Tongue (tissue), 2 donors: ENCODE data around the gene EDNRB. TPM values are rescaled to one million over a fixed set of nuclear protein-coding genes. Genes with fewer than 3 reads are reported as not detected.
"Not testable (repeated sequence)": the region's sequence is repeated elsewhere in the genome, so short reads cannot be mapped to it uniquely, and the experiment has no call there.

Experiments
- DNase-seq: peaks from one replicate; pipeline ENCODE4 v3.0.0-alpha.2; 2015
- total RNA-seq: library from RNA; depleted of rRNA; stranded (reverse); fragments of >200 nt; gene quantifications from one replicate; pipeline ENCODE4 v1.2.3, GENCODE V29; 2014

EDNRB gene
- total RNA-seq, 1 donor from 2014 or later = 39.4 TPM

- peak; percentile 23 for DNase-seq
Measured at GRCh38 chr13:77896536-77896935, 22.1 kb downstream of the EDNRB start.

DNA sequence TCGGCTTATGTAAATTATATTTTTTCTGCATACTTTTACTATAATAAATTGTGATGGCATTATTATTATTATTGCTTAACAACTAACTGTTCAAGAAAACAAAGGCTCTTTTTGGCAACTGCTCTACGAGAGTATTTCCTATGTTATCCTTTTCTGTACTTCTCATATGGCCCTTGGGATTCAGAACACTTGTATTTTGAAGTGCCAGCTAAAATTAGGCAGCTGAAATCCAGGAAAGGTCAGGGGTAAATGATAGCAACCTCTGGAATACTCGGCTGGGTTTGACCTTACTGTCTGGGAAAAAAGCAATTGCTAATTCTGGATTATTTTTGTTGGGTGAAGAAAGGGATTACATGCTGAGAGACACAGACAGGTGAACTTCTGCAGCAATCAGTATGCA, 23.9 kb downstream of the EDNRB start:
- DNase-seq = no peak

GRCh38 chr13:77893066-77893465, 25.6 kb downstream of the EDNRB start:
- no peak for DNase-seq

DNA sequence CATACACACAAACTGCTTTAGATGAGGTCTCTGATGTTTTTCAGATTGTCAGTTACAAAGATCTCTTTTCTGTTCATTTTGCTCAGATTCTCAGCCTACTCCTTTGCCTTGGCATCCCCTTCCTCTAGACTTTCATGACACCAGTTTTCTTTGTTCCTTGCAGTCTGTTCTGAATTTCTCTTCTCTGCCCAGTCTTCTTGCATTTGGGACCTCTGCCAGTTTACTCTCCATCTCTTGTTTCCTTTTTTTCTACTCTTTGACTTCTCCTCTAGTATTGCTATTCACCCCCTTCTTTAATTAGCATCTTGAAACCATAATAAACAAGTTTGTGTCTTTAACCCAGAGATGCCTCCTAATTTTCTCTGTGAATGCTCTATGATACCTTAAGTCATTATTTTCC, 26.1 kb downstream of the EDNRB start:
- no peak for DNase-seq

GRCh38 chr13:77891486-77891885, 27.1 kb downstream of the EDNRB start:
- DNase-seq = no peak

GRCh38 chr13:77891041-77891440, 27.6 kb downstream of the EDNRB start:
- DNase-seq = no peak

- no peak for DNase-seq
Measured at GRCh38 chr13:77883328-77883727, 35.3 kb downstream of the EDNRB start.

DNA sequence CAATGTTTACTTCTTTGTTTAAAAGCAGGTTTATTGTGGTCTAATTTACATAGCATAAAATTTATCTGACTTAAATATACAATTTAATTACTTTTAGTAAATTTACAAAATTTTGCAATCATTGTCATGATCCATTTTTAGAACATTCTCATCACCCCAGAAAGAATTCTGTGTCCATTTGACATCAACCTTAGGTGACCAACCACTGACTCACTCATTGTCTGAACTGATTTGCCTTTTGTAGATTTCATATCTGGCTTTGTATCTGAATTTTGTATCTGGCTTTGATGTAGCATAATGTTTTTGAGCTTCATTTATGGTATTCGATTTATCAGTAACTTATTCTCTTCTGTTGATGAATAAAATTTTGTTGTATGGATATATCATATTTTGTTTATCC, 40.4 kb downstream of the EDNRB start:
- no peak for DNase-seq

DNA sequence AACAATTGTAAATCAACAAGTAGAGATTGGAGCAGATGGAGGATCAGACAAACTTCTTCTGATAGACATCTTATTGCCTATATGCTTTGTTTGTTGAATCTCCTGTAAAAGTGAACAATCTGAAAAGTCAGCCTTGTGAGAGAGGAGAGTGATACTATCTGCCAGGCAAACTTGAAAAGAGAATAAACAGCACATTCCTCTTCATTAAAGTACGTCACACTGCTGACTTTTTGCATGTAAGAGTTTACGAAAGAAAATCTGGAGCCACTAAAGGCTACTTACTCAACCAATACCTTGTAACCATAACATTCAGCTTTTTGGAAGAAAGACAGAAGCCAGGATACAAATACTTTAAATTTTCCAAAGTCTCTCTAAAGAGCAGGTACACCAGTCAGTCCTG, 42.5 kb downstream of the EDNRB start:
- DNase-seq = peak; percentile 22

GRCh38 chr13:77874406-77874805, 44.2 kb downstream of the EDNRB start:
- DNase-seq = no peak

DNA sequence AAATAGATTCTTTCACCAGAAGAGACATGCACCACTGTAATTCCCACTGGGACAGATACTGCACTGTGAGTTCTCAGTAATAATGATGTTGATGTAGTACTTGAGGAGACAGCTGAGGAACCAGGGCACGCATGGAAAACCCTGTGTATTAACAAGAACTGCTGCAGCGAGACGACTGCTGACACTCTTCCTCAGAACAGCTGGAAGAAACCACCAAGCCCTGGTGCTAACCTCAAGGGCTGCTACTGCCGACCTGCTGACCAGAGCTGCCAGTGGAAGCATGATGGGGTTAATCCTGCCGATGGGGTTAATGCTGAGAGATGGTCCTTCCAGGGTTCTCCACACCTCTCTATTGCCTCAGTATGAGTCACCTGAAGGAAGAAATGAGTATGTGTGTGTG, 45.6 kb downstream of the EDNRB start:
- DNase-seq = no peak

DNA sequence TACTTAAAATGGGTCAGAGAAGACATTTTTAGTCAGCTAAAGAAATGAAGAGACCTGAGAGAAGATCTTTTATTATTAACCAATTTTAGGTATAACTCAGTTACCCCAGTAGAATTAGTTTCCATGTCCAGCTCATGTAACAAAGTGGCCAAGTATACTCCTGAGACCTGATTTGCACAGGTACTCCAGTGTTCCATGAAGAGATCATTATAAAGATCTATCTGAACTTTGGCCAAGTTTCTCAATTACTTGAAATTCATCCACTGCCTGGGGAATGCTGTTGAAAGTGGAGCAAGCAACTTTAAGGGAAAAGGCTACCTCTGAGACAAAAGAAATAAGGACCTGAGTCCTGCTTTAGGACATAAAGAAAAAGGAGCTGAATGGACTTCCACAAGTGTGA, 47.0 kb downstream of the EDNRB start:
- DNase-seq = no peak

- no peak for DNase-seq
Measured at GRCh38 chr13:77868717-77869116, 49.9 kb downstream of the EDNRB start.

- no peak for DNase-seq
Measured at GRCh38 chr13:77866971-77867370, 51.7 kb downstream of the EDNRB start.

DNA sequence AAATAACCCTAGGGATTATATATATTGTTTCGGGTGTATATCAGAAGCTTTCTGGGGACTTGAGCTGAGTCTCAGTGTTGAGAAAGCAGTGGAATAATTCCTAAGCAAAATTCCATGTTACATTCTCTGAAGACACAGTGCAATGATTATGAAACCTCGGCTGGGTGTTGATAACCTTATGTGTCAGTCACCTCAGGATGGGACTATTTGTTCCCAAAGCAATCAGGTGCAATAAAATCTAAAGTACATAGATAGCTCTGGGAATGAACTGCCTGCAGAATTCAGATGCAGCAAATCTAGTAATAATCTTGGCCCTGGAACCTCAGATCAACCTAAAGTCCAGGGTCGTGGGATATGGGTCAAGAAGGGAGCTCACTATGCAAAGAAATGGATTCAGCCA, 53.0 kb downstream of the EDNRB start:
- DNase-seq = no peak

DNA sequence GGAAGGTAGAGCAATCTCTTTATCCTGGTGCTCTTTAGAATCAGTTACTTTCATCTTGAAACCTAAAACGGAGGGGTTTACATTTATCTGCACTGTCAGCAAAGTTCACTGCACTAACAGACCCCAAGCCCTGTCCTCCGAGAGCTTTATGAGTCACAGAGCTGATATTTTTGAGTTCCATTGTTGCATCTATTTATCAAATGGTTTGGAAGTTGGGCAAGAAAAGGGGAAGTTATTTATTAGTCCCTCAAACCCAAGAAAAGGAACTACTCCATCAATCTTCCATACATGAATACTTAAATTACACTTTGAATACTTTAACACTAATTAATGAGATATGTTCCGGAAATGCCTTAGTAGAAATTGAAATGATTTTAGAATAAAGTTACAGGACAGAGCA, 55.5 kb downstream of the EDNRB start:
- DNase-seq = no peak

- DNase-seq = no peak
Measured at GRCh38 chr13:77861741-77862140, 56.9 kb downstream of the EDNRB start.

DNA sequence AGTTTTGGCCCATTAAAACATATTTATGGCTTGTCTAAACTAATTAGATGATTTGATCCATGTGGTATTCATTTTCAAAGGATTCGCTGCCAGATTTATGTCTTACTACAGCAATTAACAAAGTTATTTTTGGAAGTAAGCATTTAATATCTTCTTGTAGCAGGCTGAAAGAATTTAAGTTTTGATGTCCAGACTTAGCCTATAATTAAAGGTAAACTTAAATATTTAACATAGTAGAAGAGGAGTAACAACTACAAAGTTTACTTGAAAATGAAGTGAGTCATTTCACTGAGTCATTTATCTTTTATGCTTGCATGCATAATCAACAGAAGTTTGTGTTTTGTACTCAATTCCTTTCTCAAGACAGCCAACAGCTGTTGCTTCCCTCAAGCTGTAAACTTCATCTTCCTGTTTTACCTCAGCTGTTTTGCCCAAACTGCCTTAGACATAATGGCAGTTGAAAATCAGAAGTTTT, 58.1 kb downstream of the EDNRB start:
- peak; percentile 64 for DNase-seq

DNA sequence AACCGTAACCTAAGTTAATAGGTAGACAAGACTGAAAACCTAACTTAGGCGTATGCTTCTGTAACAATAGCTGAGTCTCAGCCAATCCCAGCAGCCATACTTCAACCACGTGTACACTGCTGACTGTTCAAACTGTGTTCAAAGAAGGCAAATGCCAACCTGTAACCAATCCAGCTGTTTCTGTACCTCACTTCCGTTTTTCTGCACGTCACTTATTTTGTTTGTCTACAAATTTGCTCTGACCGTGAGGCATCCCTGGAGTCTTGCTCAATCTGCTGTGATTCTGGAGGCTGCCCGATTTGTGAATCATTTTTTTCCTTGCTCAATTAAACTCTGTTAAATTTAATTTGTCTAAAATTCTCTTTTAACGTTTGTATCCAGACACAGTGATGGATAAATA, 59.2 kb downstream of the EDNRB start:
- DNase-seq = peak; percentile 46

DNA sequence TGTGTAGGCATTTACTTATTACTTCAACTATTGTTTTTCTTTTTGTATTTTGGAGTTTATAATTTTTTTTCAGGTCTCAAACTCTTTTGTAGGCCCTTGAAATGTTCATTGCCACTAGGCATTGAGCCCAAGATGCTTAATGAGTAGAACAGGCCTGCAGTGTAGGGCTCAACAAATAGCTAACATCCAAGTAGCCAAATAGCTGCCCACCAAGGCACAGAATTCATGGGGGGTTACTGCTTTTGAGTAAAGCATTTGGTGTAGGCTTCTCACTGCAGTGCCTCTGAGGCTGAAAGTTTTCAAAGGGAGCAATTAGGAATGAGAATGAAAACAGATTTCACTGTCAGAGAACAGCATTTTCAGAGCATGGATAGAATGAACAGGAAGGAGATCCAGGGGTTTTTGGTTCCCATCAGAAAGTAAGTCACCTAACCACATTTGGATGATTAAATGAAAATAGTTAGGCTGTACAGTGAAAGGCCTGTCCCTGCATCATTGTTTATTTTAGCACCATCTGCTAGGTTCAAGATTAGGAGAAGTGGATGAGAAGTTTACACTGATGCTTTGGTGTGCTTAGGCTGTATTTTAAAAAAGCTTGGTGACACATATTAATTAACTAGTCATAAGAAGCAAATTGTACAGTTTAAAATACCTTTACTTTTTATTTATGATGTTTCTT, 61.0 kb downstream of the EDNRB start:
- DNase-seq = no peak

GRCh38 chr13:77853703-77854102, 64.9 kb downstream of the EDNRB start:
- peak; percentile 57 for DNase-seq

DNA sequence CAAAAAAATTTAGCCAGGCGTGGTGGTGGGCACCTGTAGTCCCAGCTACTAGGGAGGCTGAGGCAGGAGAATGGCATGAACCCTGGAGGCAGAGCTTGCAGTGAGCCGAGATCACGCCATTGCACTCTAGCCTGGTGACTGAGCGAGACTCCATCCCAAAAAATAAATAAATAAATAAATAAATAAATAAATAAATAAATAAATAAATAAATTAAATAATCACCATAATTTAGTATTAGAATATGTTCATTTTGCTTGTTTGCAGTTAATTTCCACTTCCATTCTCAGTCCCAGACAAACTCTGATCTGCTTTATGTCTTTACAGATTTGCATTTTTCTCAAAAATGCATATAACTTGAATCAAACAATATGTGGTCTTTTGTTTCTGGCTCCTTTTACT, 70.6 kb downstream of the EDNRB start:
- not testable (repeated sequence) for DNase-seq

- no peak for DNase-seq
Measured at GRCh38 chr13:77846173-77846572, 72.5 kb downstream of the EDNRB start.
